NT2/D1 (cell line): Measurements from ENCODE around the gene RHEB.
"Not testable (repeated sequence)": the region's sequence is repeated elsewhere in the genome, so short reads cannot be mapped to it uniquely, and the experiment has no call there.

Experiments used
- DNase-seq: peaks from one replicate; pipeline ENCODE4 v3.0.0-alpha.2; 2011; ENCODE audit warnings: low read depth, low spot score
- H3K27me3 ChIP-seq: 2 replicates; pipeline ENCODE4 v1.6.0; 2011; ENCODE audit warnings: mild to moderate bottlenecking; ENCODE audit not compliant: insufficient read length, insufficient read depth
- H3K36me3 ChIP-seq: 2 replicates; pipeline ENCODE4 v1.6.1; 2011; ENCODE audit warnings: mild to moderate bottlenecking, low read length, mixed read lengths; ENCODE audit not compliant: insufficient read depth, insufficient read length
- H3K4me1 ChIP-seq: 2 replicates; pipeline ENCODE4 v1.5.1; 2011; ENCODE audit not compliant: insufficient read depth, insufficient read length
- H3K4me3 ChIP-seq: 2 replicates; pipeline ENCODE4 v1.5.1; 2011; ENCODE audit warnings: low read depth; ENCODE audit not compliant: insufficient read length
- H3K9ac ChIP-seq: 2 replicates; pipeline ENCODE4 v1.6.0; 2011; ENCODE audit warnings: low read depth; ENCODE audit not compliant: insufficient read length
- H3K9me3 ChIP-seq: 2 replicates; pipeline ENCODE4 v1.5.1; 2011; ENCODE audit warnings: mild to moderate bottlenecking, low read length; ENCODE audit not compliant: insufficient read depth
- SUZ12 ChIP-seq: IDR thresholded peaks from 2 replicates; pipeline ENCODE4 v1.6.1; 2011; ENCODE audit not compliant: insufficient read length, insufficient read depth; ENCODE audit errors: extremely low read depth
- YY1 ChIP-seq: IDR thresholded peaks from 2 replicates; pipeline ENCODE4 v1.6.1; 2011; ENCODE audit not compliant: insufficient read length, insufficient read depth
- ZNF274 ChIP-seq: IDR thresholded peaks from 2 replicates; pipeline ENCODE4 v1.6.1; 2011; ENCODE audit warnings: mild to moderate bottlenecking, low read depth, low read length

Gene RHEB

DNA sequence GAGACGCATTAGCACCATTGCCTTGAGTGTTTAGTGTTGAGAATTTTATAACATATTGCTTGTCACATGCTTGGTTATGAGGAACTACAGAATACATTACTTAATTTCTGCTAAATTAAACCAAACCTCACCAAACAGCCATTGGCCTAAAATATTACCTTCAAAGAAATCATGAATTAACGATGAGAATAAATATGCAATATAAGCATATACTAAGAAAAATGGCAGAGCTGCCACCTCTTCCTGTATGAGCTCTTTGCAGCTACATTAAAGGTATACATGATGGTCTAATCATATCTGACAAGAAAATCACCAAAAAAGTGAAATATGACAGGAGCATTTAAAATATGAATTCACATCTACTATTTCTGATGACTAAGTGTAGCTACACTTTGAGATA lies 5.2 kb upstream of the RHEB start:
- TF ChIP-seq YY1, result no peak
- no peak for TF ChIP-seq ZNF274
- Histone ChIP-seq H3K36me3 (no peaks in the 10 kb centered on the region), H3K4me1 (no peaks in the 10 kb centered on the region), H3K27me3 (no peaks in the 10 kb centered on the region), H3K4me3 (no peak overlapping the region), H3K9me3 (peaks cover 11% of the 10 kb centered on the region), H3K9ac (no peak overlapping the region)
- DNase-seq, result no peak

DNA sequence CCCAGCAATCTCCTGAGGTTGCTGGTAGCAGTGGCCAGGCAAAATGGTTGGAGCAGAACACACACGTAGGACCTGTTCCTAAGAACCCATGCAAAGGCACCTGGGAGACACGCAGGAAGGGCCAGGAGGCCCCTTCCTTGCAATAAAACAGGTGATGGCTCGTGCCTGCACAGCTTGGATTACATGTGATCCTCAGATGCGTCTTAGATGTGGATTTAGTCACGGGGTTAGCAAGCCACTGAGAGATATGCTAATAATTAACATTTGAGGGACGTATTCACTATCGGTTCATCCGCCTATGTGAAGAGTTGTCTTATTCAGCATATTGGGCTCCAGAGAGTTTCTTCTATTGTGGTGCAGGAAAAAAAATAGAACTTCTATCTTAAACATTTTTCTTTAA lies 4.6 kb upstream of the RHEB start:
- Histone ChIP-seq H3K36me3 (no peaks in the 10 kb centered on the region), H3K27me3 (no peaks in the 10 kb centered on the region), H3K4me3 (no peak overlapping the region), H3K4me1 (no peaks in the 10 kb centered on the region), H3K9me3 (peaks cover 9% of the 10 kb centered on the region; the same call in 1 of the 2 replicates), H3K9ac (no peak overlapping the region)
- DNase-seq, result no peak
- no peak for TF ChIP-seq ZNF274
- no peak for TF ChIP-seq SUZ12
- TF ChIP-seq YY1, result no peak

DNA sequence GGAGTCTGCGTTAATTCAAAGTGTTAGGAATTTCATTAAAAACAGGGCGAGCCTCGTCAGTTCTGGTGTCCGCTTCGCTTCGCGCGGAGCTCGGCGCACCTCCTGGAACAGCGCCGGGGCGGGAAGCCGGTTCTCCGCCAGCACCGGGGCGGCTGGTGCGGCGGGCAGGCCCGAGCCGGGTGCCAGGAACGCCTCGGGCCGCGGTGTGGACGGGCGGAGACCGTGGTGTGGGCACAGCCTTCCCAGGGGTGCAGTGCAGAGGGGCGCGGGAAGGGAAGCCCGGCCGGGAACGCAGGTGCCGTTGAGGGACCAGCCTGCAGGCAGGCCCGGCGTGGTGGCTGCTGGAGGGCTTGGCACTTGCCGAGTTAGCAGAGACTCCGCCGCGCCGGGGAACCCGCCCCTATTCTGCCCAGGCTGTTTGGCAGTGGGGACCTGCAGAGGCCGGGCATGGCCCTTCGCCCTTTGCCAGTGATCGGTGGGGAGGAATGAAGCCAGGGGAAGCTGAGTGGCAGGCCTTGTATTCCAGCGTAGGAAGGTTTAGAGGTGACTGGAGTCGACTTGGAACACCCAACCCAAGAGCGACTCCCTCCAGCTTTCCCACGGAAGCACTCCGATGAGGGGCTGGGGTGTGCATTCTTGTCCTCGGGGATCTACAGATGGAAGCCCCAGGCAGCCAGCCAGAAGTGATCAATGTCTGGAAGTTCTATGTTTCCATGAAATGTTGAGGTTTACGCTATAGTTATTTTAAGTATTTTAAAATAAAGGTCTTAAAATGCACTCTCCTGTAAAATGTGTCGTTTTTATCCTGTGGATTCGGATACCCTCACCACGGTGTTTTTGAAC lies 945 bp upstream of the RHEB start:
- no peak overlapping the region for H3K9ac ChIP-seq
- no peak for DNase-seq
- no peak overlapping the region for H3K4me3 ChIP-seq
- no peaks in the 10 kb centered on the region for H3K4me1 ChIP-seq
- peaks cover 9% of the 10 kb centered on the region; the same call in 1 of the 2 replicates for H3K9me3 ChIP-seq
- no peaks in the 10 kb centered on the region for H3K27me3 ChIP-seq
- no peak for TF ChIP-seq YY1
- no peak for TF ChIP-seq ZNF274
- TF ChIP-seq SUZ12, result no peak
- H3K36me3 ChIP-seq, result no peaks in the 10 kb centered on the region

DNA sequence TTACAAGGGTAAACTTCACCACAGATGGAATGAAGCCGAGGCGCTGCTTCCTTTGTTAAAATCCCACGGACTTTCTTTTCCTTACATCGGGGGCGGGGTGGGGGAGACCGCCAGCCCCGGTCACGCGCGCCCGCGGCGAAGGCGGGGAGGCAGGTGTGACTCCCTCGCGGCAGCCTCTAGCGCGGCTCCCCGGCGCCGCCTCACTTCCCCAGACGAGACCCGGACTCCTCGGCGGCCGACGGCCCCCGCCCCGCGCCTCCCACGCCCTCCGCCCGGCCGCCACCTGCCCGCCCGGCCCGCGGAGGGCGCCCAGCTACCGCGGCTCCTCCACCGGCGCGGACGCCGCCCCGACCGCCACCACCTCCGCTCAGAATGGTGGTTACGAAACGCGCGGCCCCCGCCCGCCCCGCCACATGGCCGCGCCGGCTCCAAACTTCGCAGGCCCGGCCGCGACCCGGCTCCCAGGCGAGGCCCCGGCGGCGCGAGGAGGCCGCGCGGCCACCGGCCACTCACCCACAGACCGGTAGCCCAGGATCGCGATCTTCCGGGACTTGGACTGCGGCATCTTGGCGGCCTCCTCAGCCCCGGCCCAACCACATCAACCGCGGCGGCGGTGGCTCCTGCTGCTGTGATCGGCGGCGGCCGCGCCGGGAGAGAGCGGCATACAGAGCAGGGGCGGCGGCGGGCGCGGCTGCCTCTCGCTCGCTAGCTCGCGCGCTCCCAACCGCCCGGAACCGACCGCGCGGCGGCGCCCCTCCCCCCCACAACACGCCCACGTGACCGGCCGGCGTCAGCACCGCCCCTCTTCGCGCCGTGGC lies 539 bp downstream of the RHEB start:
- not testable (repeated sequence) for H3K36me3 ChIP-seq, H3K27me3 ChIP-seq, H3K4me1 ChIP-seq, DNase-seq
- peaks cover 15% of the 10 kb centered on the region; the same call in 1 of the 2 replicates for H3K9me3 ChIP-seq
- H3K4me3 ChIP-seq, result peak overlapping the region; percentile 47
- H3K9ac ChIP-seq, result peak overlapping the region; percentile 92

DNA sequence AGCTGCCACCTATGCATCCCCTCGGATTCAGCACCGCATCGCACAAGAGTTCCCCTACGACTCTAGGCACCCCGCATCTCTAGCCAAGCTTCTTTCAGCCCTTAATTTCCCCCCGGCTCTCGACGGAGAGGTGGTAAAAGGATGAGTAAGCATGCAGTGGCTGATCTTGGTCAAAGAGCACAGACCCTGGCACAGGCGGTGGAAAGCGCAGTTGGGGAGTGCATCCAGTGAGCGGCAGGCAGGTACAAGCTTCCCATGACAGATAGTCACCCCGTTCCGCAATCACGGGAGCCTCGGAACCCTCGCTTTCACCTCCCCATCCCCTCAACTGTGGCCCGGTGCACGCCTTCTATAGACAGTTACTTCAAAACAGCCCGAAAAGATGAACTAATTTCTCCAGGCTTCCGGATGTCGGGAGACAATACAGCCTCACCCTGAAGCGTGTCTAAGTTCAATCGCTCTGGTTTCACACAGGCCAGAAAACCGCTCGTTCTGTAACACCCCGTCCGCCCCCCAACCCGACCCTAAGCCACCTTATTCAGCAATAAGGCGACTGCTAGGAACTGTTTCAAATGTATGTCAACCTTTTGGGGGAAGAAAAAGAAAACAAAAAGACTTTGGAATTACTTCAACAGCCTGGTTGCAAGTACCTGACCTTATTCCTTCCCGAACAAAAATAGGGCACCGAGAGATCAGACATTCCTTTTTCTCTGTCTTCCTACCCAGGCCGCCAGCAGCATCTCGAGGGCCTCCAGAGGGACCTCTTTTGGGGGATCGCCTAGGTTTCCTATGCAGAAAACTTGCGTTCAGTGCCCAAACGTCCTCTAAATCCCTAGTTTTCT lies 1.4 kb downstream of the RHEB start:
- peak overlapping the region; percentile 47 for H3K4me3 ChIP-seq
- no peaks in the 10 kb centered on the region for H3K36me3 ChIP-seq
- peak; percentile 22 for DNase-seq
- H3K4me1 ChIP-seq, result no peaks in the 10 kb centered on the region
- TF ChIP-seq SUZ12 (no peak), ZNF274 (no peak), YY1 (no peak)
- H3K9ac ChIP-seq, result peak overlapping the region; percentile 92
- no peaks in the 10 kb centered on the region for H3K27me3 ChIP-seq
- peaks cover 16% of the 10 kb centered on the region; the same call in 1 of the 2 replicates for H3K9me3 ChIP-seq

DNA sequence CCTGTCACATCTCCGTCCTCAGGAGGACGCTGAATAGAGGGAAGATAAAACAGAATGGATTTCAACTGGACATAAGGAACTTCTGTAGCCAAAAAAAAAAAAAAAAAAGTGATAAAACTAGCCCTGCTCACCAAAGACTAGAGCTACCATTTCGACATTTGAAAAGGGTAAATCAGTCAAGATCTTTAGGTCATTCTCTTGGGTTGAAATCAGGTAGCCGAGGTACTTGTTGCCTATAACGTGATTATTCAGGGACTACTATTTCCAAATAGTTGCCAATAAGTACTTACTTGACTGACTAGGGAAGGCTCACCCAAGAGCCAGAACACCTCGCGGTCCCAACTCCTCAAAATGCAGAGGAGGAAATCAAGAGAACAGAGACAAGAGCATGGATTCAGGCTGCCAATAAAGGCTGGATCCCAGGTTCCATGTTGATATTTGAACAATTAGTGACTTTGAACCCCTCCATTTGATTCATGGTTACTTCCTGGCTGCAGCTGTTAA lies 2.0 kb downstream of the RHEB start:
- H3K4me3 ChIP-seq, result peak overlapping the region; percentile 47
- DNase-seq, result no peak
- H3K9me3 ChIP-seq, result peaks cover 16% of the 10 kb centered on the region; the same call in 1 of the 2 replicates
- no peak for TF ChIP-seq YY1
- TF ChIP-seq ZNF274, result no peak
- no peak for TF ChIP-seq SUZ12
- H3K36me3 ChIP-seq, result no peaks in the 10 kb centered on the region
- H3K4me1 ChIP-seq, result no peaks in the 10 kb centered on the region
- H3K27me3 ChIP-seq, result no peaks in the 10 kb centered on the region
- peak overlapping the region; percentile 92 for H3K9ac ChIP-seq

DNA sequence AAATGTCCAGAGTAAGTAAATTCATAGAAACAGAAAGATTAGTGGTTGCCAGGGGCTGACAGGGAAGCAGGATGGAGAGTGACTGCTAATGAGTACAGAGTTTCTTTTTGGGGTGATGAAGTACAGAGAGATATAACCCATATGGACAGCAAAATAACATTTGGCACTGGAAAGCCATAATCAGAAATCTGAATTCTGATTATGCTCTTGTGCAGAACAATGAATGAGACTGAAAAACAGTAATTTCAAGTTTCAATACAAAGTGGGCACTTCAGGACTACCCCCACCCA lies 4.5 kb downstream of the RHEB start:
- no peak overlapping the region for H3K4me3 ChIP-seq
- H3K4me1 ChIP-seq, result no peaks in the 10 kb centered on the region
- DNase-seq, result no peak

More for the DNA sequence above, 4.5 kb downstream of the RHEB start:
- H3K27me3 ChIP-seq, result no peaks in the 10 kb centered on the region
- no peaks in the 10 kb centered on the region for H3K36me3 ChIP-seq
- TF ChIP-seq YY1, result no peak
- H3K9ac ChIP-seq, result no peak overlapping the region
- H3K9me3 ChIP-seq, result peaks cover 13% of the 10 kb centered on the region; the same call in 1 of the 2 replicates
